ENCODE data around the gene NTN1.
"Not testable (repeated sequence)": the region's sequence is repeated elsewhere in the genome, so short reads cannot be mapped to it uniquely, and the experiment has no call there.

Gene NTN1

DNA sequence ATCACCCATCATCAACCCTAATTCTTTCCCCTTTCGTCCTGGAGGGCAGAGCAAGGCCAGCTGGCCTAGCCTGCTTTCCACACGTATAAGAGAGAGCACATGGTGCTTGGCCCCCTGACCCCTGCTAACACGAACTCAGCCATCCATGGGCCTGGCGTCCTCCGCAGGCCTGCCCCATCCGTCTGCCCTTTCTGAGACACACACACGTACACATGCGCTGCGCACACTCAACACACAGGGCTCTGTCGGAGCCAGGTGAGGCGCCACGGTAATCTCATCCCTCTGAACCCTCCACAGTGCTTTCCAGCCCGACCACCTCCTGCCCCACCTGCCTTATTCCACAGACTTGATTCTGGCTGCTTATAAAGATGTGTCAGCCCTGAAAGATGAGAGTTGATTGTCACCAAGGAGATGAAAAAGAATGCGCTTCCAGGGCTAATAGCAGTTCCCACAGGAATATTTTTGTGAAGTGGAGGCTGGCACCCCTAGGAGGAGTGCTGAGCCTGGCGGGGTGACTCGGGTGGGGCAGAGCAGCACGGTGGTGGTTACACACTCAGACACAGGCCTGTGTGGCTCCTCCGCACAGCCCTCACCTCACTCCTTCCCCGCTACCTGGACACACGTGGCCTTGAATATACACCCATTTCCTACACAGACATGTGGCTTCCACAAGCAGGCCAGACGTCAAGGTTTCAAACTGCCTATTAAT lies 228.1 kb downstream of the NTN1 start:
- DNase-seq (ENCODE audit: low read depth), result no peak

DNA sequence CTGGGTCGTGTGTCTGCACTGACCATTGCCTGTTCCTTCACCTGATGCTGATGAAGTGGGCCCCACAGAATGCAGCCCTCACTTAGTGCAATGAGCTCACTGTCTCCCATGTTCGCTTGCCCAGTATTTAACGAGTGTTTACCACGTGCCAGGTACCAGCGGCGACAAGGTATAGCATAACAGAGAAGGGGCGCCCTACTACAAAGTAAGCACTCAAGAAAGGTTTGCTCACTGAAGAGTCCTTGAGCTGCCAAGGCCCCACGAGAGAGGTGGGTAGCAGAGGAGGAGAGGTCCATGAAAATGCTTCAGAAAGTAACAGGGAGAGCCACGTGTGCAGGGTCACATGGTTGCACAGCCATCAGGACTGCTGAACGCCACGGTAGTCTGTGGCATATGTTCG lies 230.0 kb downstream of the NTN1 start:
- no peak for DNase-seq (ENCODE audit: low read depth)

DNA sequence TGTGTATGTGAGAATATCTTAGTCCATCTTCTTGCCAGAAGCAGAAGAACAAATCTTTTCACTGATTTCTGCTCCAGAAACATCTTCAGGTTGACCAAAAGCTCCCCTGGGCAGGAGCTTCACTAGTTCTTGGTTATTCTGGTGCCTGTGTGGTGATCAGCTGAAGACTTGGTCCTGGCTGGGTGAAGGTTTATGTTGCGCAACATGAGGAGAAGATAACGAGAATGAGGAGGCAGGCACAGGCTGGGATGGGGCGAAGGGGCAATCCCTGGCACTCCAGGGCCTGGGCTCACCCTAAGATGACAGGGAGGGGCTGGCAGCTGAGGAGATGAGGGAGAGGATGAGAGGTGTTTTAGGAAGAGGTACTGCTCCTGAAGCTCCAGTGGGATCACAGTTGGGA lies 232.0 kb downstream of the NTN1 start:
- DNase-seq (ENCODE audit: low read depth), result no peak

DNA sequence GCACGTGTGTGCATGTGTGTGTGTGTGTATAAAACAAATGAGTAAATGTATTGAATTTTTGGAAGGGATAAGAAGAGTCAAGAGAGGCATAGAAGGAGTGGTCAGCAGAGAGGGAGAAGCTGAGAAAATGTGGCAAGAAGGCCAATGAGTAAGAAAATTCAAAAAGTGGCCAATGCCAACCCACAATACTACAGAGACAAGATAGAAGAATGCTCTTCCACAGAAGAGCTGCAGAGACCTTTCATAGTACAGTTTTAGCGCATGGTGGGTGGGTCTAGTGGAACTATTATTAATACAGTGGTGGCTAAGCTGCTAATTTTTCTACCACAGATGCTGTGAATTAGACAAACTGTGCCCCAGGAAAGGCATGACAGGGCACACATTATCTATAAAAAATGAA lies 233.5 kb downstream of the NTN1 start:
- peak; percentile 18 for DNase-seq (ENCODE audit: low read depth)

DNA sequence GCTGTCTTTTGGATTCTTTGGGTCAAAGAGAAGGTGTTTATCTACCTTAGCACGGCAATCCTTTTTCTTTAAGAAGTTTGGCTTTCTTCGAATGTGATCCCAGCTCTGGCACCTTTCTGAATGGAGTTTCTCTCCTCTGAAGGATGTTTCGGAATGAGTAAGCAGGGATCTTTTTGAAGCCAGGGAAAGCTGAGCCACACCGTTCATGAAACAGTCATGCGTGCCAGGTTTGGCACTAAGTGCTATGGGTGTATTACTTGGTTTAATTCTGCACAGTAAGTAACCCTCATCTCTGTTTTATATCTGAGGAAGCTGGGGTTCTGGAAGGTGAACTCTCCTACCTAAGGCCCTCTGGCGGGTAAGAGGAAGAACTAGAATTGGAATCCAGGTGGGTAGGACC lies 234.5 kb downstream of the NTN1 start:
- peak; percentile 26 for DNase-seq (ENCODE audit: low read depth)

DNA sequence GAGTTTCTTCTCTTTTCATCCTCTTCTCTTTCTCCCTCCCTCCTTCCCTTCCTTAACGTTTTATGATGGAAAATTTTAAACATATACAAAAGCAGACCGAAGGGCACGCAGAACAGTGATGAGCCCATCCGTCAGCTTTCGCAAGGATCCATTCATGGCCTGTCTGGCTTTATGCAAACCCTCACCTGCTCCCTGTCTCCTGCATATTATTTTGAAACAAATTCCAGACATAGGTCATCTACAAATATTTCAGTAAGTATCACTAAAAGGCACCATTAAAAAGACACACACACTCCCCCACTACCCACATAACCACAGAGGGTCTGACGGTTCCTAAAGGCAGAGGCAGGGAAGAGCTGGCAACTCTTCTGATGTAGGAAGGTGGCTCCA lies 235.0 kb downstream of the NTN1 start:
- no peak for DNase-seq (ENCODE audit: low read depth)

DNA sequence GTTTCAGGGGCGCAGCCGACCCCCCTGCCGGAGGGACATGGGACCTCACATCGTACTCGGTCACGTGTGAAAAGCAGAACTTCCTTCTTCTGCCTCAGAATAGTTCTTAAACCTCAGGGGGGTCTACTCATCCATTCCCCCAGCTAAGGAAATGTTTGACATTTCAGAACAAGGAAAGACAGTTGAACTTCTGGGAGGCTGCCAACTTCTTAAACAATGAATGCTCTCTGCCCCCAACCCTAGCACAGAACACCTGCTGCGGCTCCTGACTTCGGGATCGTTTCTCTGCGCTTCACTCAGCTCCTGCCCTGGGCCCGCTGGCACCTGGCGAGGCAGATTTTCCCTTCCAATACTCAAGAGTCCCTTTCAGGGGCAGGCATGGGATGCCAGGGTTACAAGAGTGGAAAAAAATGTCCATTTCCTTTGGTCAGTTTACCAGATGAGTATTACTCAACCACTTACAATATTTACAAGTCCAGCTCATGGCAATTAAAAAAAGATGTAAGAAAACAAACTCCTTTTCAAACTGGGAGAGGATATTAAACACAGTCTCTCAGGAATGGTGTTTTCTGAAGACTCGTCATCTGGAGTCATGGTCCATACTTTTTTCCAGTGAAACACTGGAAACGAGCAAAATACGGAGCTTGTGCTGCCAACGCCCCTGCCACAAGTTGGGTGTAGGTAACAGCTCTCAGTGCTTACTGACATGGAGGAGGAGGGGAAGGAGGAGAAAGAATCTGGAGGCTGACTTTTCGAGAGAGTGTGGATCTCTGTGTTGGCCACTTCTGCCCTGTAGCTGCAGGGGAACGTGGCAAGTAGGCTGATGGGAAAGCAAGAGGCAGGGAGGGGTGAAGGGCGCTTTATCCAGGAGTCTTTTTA lies 235.7 kb downstream of the NTN1 start:
- peak; percentile 77 for DNase-seq (ENCODE audit: low read depth)

DNA sequence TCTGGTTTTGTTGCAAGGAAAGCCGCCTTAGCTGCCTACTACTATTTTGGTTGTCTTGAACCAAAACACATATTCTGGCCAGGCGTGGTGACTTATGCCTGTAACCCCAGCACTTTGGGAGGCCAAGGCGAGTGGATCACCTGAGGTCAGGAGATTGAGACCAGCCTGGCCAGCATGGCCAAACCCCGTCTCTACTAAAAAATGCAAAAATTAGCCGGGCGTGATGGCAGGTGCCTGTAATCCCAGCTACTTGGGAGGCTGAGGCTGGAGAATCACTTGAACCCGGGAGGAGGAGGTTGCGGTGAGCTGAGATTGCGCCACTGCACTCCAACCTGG lies 236.3 kb downstream of the NTN1 start:
- DNase-seq (ENCODE audit: low read depth), result not testable (repeated sequence)

DNA sequence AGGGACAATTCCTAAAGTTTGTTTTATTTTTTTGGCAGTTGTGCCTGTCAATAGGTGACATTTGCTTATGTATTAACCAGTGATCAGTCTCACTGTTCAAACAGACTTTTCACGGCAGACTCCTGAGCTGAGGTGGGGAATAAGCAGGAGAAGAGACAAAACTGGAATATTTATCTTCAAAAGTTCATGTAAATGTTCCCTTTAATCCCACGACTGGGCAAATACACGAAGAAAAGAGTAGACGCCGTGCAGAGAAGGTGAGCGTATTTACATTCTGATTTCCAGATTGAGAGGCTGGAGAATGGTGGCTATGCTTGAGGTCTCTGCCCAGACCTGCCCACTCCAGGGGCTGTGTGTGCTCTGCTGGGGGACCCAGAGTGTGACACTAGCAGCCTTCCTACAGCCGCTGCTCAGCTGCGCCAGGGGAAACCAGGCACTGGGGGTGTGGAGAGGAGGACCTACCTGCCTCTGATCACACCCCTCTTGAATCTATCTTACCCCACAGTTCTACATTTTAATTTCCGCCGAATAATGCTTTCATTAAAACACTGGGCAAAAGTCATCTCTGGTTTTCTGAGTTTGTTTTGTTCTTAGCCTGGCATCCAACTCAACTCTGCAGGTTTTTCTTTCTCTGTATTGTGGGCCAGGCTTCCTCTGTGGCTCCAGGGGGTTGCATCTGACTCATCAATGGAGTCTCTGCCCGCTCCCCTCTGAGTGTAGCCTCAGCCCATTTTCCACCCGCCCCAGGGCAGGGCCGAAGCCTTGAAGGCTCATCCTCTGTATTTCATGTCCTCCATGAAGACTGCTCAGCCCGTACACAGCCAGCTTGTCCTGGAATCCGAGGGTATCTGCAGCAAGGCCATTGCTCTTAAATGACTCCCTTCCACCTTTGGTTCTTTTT lies 237.1 kb downstream of the NTN1 start:
- no peak for DNase-seq (ENCODE audit: low read depth)

DNA sequence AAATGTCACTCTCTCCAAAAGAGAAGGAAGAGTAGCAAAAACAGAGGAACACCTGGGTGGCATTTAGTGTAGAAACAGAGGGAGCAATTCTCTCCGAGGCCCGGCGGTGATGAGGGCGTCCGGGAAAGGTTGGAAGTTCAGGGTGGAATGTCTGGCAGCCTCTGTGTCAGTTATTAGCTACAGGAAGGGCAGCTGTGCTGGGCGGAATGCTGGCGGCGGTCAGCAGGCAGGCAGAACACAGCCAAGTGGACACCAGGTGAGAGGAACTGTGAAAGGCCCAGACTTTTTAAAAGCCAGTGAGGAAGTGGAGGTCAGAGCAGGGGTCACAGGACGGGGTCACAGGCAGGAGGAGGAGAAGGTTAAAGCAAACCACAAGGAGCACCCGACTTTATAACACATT lies 238.1 kb downstream of the NTN1 start:
- no peak for DNase-seq (ENCODE audit: low read depth)

DNA sequence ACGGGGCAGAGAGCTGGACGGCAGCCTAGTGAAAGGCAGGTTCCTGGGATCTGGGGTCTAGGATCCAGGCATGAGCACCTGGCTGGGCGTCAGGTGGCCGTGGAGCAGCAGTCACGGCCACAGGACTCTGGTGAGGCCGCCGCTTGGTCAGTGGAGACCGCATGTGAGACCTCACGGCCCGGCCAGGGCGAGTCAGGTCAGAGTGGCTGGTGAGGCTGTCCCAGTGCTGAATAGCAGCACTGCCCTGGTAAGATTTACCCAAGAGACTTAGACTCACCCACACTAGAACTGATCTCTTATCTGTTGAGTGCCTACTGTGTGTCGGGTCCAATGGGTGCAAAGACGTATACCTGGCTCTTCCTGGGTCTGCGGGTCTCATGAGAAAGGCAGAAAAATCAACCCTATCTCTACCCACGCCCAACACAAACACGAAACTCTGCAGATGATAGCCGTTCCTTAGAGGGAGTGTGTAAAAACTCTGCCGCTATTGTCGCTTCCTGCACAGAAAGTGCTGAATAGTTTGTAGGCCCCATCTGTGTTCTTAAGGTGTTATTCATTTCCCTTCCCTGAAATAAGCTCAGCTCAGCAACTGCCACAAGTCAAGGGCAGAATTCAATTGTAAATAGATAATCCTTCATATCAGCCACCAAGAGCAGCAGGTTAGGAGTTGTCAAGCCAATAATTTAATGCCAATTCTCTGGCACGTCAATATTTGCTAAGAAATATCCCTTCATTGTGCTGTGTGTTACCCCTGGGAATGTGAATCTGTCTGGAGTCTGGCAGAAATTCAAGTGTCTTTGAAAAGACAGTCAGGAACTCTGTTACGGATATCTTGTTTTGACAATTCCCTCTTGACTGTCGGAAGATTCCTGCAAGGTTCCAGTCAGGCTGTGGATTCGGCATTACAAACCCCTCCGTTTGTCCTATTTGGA lies 240.0 kb downstream of the NTN1 start:
- DNase-seq (ENCODE audit: low read depth), result no peak

DNA sequence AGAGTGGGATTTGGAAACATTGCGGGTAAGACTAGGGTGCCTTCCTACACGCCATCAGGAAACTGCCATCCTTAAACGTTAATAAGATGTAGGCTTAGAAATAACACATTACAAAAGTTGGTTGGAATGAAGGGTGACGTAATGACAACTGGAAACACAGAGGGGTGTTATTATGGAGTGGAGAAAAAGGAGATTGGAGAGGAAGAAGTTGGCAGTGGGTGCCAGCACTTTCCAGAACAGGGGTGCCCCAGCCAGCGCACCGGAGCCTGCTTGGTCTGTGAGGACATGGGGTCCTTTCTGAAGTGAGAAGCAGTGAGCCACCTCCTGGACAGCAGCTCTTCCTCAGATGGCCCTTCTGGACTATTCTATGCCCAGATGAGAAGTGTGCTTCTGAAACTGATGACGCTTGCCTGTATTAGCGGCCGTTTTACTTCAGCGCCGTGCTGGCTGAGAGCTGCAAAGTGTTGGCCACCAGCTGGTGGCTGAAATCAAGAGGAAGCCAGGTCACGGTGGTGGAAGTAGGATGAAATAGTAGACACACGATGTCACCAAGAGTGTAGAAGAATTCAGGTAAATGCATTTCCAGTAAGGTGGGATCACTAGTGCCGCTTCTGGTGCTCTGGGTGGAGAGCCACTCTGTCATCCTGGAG lies 244.8 kb downstream of the NTN1 start:
- DNase-seq (ENCODE audit: low read depth), result no peak

DNA sequence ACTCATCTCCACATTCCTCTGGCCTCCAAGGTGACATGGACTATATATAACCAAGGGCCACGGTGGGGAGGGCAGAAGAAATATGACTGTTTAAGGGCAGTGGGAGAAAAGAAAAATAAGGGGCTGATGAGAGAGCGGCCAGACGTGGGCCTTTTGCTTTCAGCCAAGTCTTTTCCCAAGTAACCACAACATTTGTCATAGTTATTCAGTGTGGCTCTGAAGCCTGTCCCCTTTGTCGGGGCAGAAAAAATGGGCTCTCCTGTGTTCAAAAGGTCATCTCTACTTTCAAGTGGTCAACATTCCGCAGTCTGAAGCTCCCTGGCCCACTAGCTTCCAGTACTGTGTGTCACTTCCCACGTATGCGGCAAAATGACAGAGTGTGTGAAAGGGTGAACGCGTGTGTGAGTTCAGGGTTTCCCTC lies 245.4 kb downstream of the NTN1 start:
- no peak for DNase-seq (ENCODE audit: low read depth)

DNA sequence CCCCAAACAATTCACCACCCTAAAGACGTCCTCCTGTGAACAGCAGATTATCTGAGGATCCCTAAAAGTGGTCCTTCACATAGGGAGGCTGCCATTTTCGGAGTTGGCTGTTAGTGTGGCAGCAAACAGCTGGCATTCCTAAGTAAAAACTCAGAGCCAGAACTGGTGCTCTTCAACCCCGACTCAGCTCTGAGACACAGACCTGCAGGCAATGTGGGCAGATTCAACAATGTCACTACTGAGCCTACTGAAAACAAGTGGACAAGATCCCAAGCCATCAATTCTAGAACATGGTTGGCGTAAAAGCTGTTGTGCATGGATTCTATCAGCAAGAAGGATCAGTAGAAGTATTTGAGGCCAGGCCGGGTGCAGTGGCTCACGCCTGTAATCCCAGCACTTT lies 247.2 kb downstream of the NTN1 start:
- no peak for DNase-seq (ENCODE audit: low read depth)

DNA sequence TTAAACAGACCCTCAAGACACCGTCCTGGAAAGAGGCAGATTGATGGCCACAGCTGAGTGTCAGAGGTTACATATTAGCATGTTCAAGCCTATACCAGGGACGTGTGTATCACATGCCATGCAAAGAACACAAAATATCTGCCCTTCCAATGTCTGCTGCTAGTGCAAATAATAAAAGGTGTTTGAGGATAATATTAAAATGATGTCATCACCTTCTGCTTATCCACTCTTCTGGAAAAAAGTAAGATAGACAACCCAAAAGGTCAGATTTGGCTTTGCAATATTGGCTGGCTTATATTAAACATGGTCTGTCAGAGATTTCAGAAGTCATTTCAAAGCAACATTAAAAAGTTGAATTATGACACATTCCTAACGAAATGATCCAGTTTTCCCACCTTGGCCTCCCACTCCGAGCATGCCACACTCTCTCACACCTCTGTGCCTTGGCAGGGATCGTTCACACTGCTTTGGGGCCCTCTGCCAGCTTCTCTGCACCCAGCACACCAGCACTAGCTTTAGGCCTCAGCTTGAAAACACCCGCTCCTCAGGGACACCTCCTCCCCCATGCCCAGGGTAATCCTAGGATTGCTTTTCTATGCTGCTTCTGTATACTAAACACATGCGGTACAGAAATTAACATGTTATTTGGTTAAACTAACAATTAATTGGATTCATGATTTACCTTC lies 248.2 kb downstream of the NTN1 start:
- no peak for DNase-seq (ENCODE audit: low read depth)

DNA sequence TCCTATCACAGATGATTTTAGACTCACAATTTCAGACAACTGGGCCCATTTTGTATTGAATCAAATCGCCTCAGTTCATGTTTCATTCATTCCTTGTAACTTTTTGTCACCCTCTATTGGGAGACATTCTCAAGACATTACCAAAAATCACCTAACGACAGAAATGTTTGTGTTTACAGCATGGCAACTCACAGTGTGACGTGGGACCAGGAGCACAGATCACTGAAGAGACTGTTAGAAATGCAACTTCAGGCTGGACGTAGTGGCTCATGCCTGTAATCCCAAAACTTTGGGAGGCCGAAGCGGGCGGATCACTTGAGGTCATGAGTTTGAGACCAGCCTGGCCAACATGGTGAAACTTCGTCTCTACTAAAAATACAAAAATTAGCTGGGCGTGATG lies 249.6 kb downstream of the NTN1 start:
- no peak for DNase-seq (ENCODE audit: low read depth)

DNA sequence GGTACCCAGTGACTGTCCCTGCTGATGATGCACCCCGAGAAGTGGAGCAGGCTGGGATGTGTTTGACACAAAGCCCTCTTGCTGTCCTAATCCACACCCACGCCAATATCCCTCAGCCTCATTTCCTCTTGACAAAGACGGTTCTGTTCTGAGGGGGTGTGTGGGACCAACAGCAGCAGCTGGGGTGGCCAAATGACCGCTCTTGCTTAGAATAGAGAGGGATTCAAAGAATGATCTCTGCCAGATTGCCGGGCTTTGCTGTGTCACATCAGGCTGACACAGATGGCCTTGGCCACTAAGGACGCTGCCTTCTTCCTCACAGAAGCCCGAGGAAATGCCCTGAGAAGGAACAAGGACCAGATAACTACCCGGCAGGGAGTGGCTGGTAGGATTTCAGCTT lies 250.7 kb downstream of the NTN1 start:
- DNase-seq (ENCODE audit: low read depth), result no peak

DNA sequence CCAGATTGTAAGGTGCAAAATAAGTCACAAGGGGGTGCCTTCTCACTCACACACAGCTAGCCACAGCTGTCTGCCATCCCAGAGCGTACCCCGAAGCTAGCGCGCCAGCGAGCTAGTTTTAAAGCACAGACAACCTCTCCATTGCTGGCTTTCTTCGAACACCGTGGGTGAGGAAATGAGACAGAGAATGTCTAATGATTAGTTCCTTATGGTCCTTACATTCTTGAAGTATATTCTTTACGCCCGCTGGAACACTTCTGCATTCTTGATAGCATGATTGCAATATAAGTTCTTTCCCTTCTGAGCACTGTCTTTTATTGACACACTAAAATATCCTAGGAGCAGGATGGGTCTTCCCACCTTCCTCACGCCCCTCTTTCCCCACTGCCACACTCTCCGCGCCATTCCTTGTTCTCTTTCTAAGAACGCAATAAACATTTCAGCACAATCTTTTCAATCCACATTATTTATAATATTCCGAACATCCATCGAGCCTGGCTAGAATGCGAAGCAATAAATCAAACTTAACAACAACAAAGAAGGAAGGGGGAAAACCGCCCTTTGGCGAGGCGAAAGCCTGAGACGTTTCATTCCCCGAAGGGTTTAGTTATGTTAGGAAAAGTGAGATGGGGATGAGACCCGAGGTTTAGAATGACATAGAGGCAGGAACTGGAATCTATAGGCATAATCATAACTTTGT lies 251.3 kb downstream of the NTN1 start:
- peak; percentile 76 for DNase-seq (ENCODE audit: low read depth)

Data from fibroblast of gingiva (primary cell).